RWPE2 (cell line): ENCODE measurements around the gene MYBBP1A.

ENCODE experiments used
- ATAC-seq: fragments of 200-7000 bp; cut with Tn5 transposase; 3 replicates; pipeline ENCODE4 v1.9.1; 2021; ENCODE audit warnings: low read depth
- DNase-seq: peaks from one replicate; pipeline ENCODE4 v3.0.0-alpha.2; 2020; ENCODE audit warnings: low spot score
- H3K27ac ChIP-seq: fragments of 450-650 bp; 2 replicates; pipeline ENCODE4 v1.5.1; 2017; ENCODE audit warnings: mild to moderate bottlenecking; ENCODE audit not compliant: poor library complexity, severe bottlenecking
- H3K27me3 ChIP-seq: fragments of 250-450 bp; sonication (Bioruptor Pico); 2 replicates; pipeline ENCODE4 v1.5.1; 2021; ENCODE audit warnings: mild to moderate bottlenecking, moderate library complexity; ENCODE audit not compliant: insufficient read depth, poor library complexity, severe bottlenecking
- H3K36me3 ChIP-seq: fragments of 250-450 bp; sonication (Bioruptor Pico); 2 replicates; pipeline ENCODE4 v1.5.1; 2020; ENCODE audit warnings: low read depth, mild to moderate bottlenecking, moderate library complexity
- H3K4me1 ChIP-seq: fragments of 250-450 bp; sonication (Bioruptor Pico); 2 replicates; pipeline ENCODE4 v1.5.1; 2021; ENCODE audit warnings: mild to moderate bottlenecking, moderate library complexity; ENCODE audit not compliant: insufficient read depth, poor library complexity, severe bottlenecking
- H3K4me3 ChIP-seq: fragments of 250-450 bp; sonication (Bioruptor Pico); 2 replicates; pipeline ENCODE4 v1.5.1; 2021; ENCODE audit warnings: mild to moderate bottlenecking, moderate library complexity; ENCODE audit not compliant: severe bottlenecking
- H3K9me3 ChIP-seq: fragments of 250-450 bp; sonication (Bioruptor Pico); 2 replicates; pipeline ENCODE4 v1.5.1; 2021; ENCODE audit warnings: mild to moderate bottlenecking, moderate library complexity; ENCODE audit not compliant: severe bottlenecking
- TF ChIP-seq, protein P1 (sequence below): fragments of 450-650 bp; IDR thresholded peaks from one replicate; pipeline ENCODE4 v1.5.1; 2017; ENCODE audit warnings: mild to moderate bottlenecking, moderate library complexity; ENCODE audit not compliant: poor library complexity, severe bottlenecking

The MYBBP1A gene

DNA sequence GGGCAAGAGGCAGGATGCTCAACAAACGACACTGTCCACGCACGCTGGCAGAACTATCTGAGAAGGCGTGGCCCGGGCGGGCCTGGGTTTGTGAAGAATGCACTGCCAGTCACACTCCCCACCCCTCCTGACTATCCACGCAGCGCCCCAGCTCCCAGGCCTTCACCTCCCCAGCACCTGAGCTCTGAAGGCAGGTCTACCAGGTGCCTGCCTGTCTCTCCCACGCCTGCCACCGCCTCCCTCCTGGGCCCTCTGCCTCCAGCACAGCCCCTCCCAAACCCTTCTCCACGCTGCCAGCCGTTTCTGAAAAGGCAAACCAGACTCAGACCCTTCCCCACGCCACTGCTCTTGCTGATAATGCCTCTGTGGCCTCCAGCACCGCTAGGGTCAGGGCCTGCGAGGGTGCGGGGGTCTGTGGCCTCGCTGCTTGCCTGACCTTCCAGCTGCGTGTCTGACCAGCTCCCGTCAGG, 11.6 kb downstream of the MYBBP1A start:
- Histone ChIP-seq H3K36me3 (peaks cover 76% of the 10 kb centered on the region), H3K9me3 (no peaks in the 10 kb centered on the region), H3K27me3 (no peaks in the 10 kb centered on the region), H3K4me1 (no peaks in the 10 kb centered on the region), H3K27ac (no peak overlapping the region), H3K4me3 (no peak overlapping the region)
- DNase-seq (no peak), ATAC-seq (no peak; the same call in 2 of the 3 replicates)
- TF ChIP-seq, protein P1, sequence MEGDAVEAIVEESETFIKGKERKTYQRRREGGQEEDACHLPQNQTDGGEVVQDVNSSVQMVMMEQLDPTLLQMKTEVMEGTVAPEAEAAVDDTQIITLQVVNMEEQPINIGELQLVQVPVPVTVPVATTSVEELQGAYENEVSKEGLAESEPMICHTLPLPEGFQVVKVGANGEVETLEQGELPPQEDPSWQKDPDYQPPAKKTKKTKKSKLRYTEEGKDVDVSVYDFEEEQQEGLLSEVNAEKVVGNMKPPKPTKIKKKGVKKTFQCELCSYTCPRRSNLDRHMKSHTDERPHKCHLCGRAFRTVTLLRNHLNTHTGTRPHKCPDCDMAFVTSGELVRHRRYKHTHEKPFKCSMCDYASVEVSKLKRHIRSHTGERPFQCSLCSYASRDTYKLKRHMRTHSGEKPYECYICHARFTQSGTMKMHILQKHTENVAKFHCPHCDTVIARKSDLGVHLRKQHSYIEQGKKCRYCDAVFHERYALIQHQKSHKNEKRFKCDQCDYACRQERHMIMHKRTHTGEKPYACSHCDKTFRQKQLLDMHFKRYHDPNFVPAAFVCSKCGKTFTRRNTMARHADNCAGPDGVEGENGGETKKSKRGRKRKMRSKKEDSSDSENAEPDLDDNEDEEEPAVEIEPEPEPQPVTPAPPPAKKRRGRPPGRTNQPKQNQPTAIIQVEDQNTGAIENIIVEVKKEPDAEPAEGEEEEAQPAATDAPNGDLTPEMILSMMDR = no peak

DNA sequence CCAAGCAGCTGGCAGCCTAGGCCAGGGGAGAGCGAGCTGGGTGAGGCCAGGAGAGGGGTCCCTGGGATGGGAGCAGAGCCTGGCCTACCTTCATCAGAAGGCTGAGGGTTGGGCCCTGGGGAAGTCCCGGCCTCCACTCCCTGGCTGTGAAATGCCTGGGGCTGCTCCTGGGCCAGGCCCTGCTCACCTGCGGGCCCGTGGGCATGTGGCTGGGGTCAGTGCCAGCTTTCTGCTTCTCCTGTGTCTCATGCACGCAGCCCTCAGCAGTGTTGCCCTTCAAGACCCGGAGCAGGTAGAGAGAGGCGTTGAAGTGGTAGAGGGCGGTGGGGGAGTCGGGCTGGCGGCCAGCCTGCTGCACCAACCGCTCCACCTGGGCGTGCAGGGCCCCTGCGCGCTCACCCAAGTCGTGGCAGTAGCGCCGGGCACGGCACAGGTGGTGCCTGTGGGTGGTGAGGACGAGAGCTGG, 12.4 kb downstream of the MYBBP1A start:
- no peak overlapping the region for H3K27ac ChIP-seq
- H3K27me3 ChIP-seq = no peaks in the 10 kb centered on the region
- TF ChIP-seq, protein P1 = no peak
- DNase-seq (no peak), ATAC-seq (no peak)
- no peak overlapping the region for H3K4me3 ChIP-seq
- no peaks in the 10 kb centered on the region for H3K4me1 ChIP-seq
- H3K9me3 ChIP-seq = no peaks in the 10 kb centered on the region
- H3K36me3 ChIP-seq = peaks cover 75% of the 10 kb centered on the region

DNA sequence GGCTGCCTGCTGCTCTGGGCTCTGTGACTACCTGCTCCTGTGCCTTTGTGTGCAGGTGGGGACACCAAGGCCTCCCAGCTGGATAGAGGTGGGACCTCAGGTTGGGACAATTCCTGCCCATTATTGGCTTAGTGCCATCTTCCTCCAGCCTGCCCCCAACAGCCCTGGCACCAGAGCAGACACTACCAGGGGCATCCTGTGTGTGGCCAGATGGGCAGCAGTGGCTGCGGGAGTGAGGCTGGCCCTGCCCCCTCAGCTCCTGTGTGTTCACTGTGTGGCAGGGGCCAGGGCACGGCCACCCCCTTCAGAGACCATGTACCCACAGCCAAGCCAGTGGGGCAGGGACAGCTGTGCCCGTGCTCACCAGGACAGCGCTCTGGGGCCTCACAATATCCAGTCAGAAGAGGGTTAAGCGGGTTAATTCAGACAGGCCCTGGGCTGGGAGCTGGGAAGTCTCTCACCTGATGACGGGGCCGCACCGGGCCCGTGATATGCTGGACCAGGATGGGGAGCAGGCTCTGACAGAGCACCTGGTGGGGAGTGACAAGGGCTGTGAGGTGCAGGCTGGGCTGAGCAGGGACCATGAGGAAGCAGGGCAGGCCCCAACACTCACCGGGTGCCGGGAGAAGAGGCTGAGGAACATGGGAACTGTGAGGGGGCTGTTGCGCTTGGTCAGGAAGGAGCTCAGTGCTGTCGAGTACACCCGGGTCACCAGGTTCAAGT, 13.0 kb downstream of the MYBBP1A start:
- no peak for ATAC-seq
- TF ChIP-seq, protein P1 = no peak
- H3K27me3 ChIP-seq = no peaks in the 10 kb centered on the region
- DNase-seq = no peak
- H3K36me3 ChIP-seq = peaks cover 69% of the 10 kb centered on the region
- H3K9me3 ChIP-seq = no peaks in the 10 kb centered on the region
- H3K4me3 ChIP-seq = no peak overlapping the region
- H3K4me1 ChIP-seq = no peaks in the 10 kb centered on the region
- no peak overlapping the region for H3K27ac ChIP-seq

DNA sequence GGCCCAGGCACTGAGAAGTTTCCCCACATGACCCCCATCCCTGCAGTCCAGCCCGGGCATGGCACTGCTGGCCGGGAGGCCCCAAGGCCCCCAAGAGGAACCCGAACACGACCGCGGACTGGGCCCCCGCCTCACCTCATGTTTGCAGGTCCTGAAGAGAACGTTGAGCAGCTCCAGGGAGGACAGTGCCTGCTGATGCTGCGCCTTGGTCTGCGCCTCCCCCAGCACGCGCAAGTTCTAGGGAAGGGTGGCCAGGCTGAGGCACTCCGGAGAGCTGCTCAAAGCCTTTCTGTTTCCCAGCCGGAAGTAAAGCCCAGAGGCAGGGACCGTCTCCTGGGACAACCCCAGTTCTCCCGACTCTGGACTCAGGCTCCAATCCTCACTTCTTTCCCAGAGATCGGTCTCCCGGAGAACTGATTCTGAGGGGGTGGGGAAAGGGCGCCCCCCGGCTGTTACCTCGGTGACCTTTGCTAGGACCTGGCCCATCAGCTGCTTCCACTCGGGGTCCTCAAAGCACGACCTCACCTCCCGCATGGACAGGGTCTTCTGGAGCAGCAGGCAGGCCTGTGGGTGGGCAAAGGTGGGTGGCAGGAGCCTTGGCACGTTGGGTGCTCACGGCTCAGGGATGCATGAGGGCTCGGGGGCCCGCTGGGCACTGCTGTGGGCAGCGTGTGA, 13.7 kb downstream of the MYBBP1A start:
- H3K9me3 ChIP-seq = no peaks in the 10 kb centered on the region
- H3K4me3 ChIP-seq = no peak overlapping the region
- no peaks in the 10 kb centered on the region for H3K4me1 ChIP-seq
- peaks cover 65% of the 10 kb centered on the region for H3K36me3 ChIP-seq
- no peak for DNase-seq
- H3K27ac ChIP-seq = no peak overlapping the region
- TF ChIP-seq, protein P1 = no peak
- no peaks in the 10 kb centered on the region for H3K27me3 ChIP-seq
- ATAC-seq = no peak
